Natural killer cell (primary cell): Measurements from ENCODE around the gene RMC1. TPM values are rescaled to one million over a fixed set of nuclear protein-coding genes. Genes with fewer than 3 reads are reported as not detected.
A peak's percentile ranks its signal among the peaks of the same experiment; 100 is the strongest.

Experiments used
- ATAC-seq, 3 donors: fragments of 150-1000 bp in 2 of 3; fragments of 200-7000 bp in 1 of 3; cut with Tn5 transposase; 1 replicate in 1 of 3; 2 replicates in 2 of 3; pipeline ENCODE4 v1.10.0; 2021; ENCODE audit warnings: mild to moderate bottlenecking in 2 of 3, moderate library complexity in 2 of 3
- DNase-seq, 2 donors: peaks; one replicate each; pipeline versions ENCODE4 v3.0.0 to v3.0.0-alpha.2; 2013 to 2021; ENCODE audit warnings: mixed read lengths in 1 of 2
- H3K27ac ChIP-seq: one replicate; pipeline ENCODE4 v1.5.1; 2013; ENCODE audit warnings: mild to moderate bottlenecking, low read length
- H3K27me3 ChIP-seq: one replicate; pipeline ENCODE4 v1.6.1; 2013; ENCODE audit warnings: low read length; ENCODE audit not compliant: control insufficient read depth, insufficient read depth
- H3K36me3 ChIP-seq: one replicate; pipeline ENCODE4 v1.6.1; 2013; ENCODE audit warnings: low read length; ENCODE audit not compliant: control insufficient read depth, insufficient read depth
- H3K4me1 ChIP-seq: one replicate; pipeline ENCODE4 v1.6.1; 2013; ENCODE audit warnings: low read length; ENCODE audit not compliant: control insufficient read depth, insufficient read depth
- H3K4me3 ChIP-seq: one replicate; pipeline ENCODE4 v1.5.1; 2013; ENCODE audit warnings: low read length
- H3K9me3 ChIP-seq: one replicate; pipeline ENCODE4 v1.6.1; 2013; ENCODE audit warnings: low read length; ENCODE audit not compliant: control insufficient read depth, insufficient read depth
- H3K27ac Mint-ChIP-seq, 2 donors: one replicate each; pipeline ENCODE4 v1.8.0; 2022; ENCODE audit warnings: mild to moderate bottlenecking in 2 of 2, mixed read lengths in 2 of 2, moderate library complexity in 1 of 2
- H3K27me3 Mint-ChIP-seq, 2 donors: one replicate each; pipeline ENCODE4 v1.8.0; 2022; ENCODE audit warnings: low read depth in 2 of 2, mixed read lengths in 2 of 2
- H3K36me3 Mint-ChIP-seq: one replicate; pipeline ENCODE4 v1.8.0; 2022; ENCODE audit warnings: mixed read lengths
- H3K4me1 Mint-ChIP-seq, 2 donors: one replicate each; pipeline ENCODE4 v1.8.0; 2022; ENCODE audit warnings: mixed read lengths in 2 of 2
- H3K4me3 Mint-ChIP-seq: one replicate; pipeline ENCODE4 v1.8.0; 2022; ENCODE audit warnings: mild to moderate bottlenecking, moderate library complexity, mixed read lengths
- H3K9me3 Mint-ChIP-seq, 2 donors: one replicate each; pipeline ENCODE4 v1.8.0; 2022; ENCODE audit warnings: mixed read lengths in 2 of 2
- WGBS: methylation state at CpG from one replicate; pipeline ENCODE4 v1.1.7; 2013; ENCODE audit warnings: missing lambda C conversion rate; ENCODE audit not compliant: insufficient coverage; 5-methylcytosine and 5-hydroxymethylcytosine counted together
- intact Hi-C: fragments of 100-400 bp; cut with micrococcal nuclease; formaldehyde crosslinking; loops from one replicate; pipeline ENCODE4 v1.14.2; 2022
- total RNA-seq, 4 donors: library from RNA; stranded (reverse); fragments of 120-200 nt in 1 of 4; gene quantifications; one replicate each; pipeline versions ENCODE4 v1.2.3 to v1.2.4, GENCODE V29; 2013 to 2022
- TF ChIP-seq, protein P1 (sequence below): fragments of 200-600 bp; IDR thresholded peaks from one replicate; pipeline ENCODE4 v1.8.0; 2022; ENCODE audit warnings: antibody characterized with exemption

RMC1 gene
- total RNA-seq, 3 donors from 2014 or later (not counting 1 experiment from before 2014, with no cell fraction given), result 71.1 to 84.4 (median 77.2) TPM

DNA sequence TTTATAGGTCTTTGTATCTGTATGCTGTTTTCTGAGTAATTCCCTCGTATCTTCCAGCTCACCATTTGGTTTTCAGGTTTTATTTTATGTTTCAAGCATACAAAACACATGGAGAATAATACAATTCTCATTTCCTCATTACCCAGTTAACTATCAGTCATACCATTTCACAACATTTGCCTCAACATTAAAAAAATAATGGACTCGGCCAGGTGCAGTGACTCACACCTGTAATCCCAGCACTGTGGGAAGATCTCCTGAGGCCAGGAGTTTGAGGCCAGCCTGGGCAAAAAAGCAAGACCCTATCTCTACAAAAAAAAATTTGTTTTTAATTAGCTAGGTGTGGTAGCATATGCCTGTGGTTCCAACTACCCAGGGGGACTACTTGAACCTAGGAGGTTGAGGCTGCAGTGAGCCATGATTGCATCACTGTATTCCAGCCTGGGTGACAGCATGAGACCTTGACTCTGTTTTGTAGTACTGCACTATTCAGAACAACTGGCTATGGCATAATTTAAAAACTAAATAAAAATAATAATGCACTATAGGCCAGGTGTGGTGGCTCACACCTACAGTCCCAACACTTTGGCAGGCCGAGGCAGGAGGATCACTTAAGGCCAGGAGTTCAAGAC, 62.7 kb downstream of the RMC1 start:
- Histone ChIP-seq H3K36me3 (peaks cover 61% of the 10 kb centered on the region), H3K4me1 (peaks cover 30% of the 10 kb centered on the region), H3K27me3 (no peaks in the 10 kb centered on the region), H3K9me3 (no peaks in the 10 kb centered on the region), H3K4me3 (no peak overlapping the region), H3K27ac (no peak overlapping the region)
- 97% methylated on average over 3 of the region's 3 CpGs for WGBS
- intact Hi-C loops, result loop anchor here (10.0 kb wide), 1 partner anchor 331 kb away; no protein-coding TSS in a partner anchor
- H3K36me3 Mint-ChIP-seq, result peaks cover 24% of the 10 kb centered on the region
- no peak overlapping the region for H3K4me3 Mint-ChIP-seq
- TF ChIP-seq, protein P1, sequence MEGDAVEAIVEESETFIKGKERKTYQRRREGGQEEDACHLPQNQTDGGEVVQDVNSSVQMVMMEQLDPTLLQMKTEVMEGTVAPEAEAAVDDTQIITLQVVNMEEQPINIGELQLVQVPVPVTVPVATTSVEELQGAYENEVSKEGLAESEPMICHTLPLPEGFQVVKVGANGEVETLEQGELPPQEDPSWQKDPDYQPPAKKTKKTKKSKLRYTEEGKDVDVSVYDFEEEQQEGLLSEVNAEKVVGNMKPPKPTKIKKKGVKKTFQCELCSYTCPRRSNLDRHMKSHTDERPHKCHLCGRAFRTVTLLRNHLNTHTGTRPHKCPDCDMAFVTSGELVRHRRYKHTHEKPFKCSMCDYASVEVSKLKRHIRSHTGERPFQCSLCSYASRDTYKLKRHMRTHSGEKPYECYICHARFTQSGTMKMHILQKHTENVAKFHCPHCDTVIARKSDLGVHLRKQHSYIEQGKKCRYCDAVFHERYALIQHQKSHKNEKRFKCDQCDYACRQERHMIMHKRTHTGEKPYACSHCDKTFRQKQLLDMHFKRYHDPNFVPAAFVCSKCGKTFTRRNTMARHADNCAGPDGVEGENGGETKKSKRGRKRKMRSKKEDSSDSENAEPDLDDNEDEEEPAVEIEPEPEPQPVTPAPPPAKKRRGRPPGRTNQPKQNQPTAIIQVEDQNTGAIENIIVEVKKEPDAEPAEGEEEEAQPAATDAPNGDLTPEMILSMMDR, result no peak
- DNase-seq (no peak), ATAC-seq (no peak)
- peaks cover 45 to 60% of the 10 kb centered on the region in 2 donors for H3K4me1 Mint-ChIP-seq
- no peaks in the 10 kb centered on the region for H3K27me3 Mint-ChIP-seq
- no peaks in the 10 kb centered on the region for H3K9me3 Mint-ChIP-seq
- H3K27ac Mint-ChIP-seq, result peak overlapping the region; percentile 85 to 99

DNA sequence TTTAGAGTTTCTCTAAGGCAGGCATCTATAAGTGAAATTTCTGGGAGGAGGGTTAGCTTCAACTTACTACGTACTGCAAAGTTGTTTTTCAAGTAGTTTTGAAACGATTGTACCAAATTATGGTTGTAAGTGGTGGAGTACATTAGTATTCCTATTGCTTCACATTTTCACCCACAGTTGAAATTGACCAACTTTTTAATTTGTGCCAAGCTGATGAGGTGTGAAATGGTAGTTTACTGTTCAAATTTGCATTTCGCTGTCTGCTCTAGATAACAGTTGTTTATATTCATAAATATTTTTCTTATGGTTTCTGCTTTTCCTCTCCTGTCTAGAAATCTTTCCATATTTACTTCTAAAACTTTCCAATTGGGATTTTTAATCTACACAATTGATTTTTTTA, 64.4 kb downstream of the RMC1 start:
- peaks cover 56 to 65% of the 10 kb centered on the region in 2 donors for H3K4me1 Mint-ChIP-seq
- TF ChIP-seq, protein P1, result no peak
- H3K9me3 Mint-ChIP-seq, result no peaks in the 10 kb centered on the region
- intact Hi-C loops, result loop anchor here (10.0 kb wide), 1 partner anchor 333 kb away; no protein-coding TSS in a partner anchor
- H3K36me3 Mint-ChIP-seq, result peaks cover 24% of the 10 kb centered on the region
- DNase-seq, result no peak
- Histone ChIP-seq H3K27me3 (no peaks in the 10 kb centered on the region), H3K36me3 (peaks cover 55% of the 10 kb centered on the region), H3K4me1 (peaks cover 45% of the 10 kb centered on the region), H3K9me3 (no peaks in the 10 kb centered on the region), H3K27ac (no peak overlapping the region), H3K4me3 (no peak overlapping the region)
- no peaks in the 10 kb centered on the region for H3K27me3 Mint-ChIP-seq
- no peak overlapping the region for H3K4me3 Mint-ChIP-seq
- WGBS, result 80% methylated on average over 1 of the region's 3 CpGs
- no peak for ATAC-seq
- H3K27ac Mint-ChIP-seq, result peak overlapping the region; percentile 94 to 99

DNA sequence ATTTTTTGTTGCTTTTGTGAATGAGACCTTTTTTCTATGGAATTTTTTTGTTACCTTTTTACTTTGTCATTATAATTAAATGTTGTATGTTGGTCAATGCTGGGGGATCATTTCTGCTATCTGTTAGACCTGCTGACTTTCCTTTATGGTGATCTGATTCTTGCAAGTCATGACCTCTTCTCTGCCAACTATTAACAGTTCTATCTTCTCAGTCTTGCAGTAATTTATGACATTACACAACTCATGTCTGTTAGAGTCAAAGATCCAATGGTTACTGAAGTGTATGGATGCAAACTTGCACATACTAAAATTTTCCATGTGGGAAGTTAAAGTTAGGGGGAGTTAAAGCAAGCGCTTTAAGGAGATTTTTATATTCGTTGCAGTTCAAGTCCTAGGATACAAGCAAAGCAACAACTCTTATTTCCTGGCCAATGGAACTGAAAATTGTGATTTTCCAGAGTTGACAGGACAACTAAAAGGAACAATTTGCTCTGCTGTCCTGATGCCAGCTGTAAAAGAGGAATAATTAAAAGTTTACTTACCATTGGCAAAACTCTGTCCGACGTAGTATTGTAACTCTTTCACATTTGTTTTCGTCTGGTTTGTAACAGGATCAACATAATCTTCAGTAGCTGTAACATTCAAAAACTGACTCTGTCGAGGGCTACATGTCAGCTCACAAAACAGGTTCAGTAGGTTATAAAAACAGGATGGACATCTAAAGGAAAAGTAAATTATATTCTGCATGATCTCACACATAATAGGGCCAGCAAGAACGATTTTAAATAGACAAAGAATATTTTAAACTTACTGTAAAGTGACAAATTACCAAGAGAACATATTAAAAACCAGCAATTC, 65.2 kb downstream of the RMC1 start:
- Histone ChIP-seq H3K27ac (peak overlapping the region; percentile 13), H3K27me3 (no peaks in the 10 kb centered on the region), H3K4me3 (no peak overlapping the region), H3K4me1 (peaks cover 43% of the 10 kb centered on the region), H3K36me3 (peaks cover 54% of the 10 kb centered on the region), H3K9me3 (no peaks in the 10 kb centered on the region)
- H3K27ac Mint-ChIP-seq, result peak overlapping the region; percentile 94 to 99
- H3K9me3 Mint-ChIP-seq, result no peaks in the 10 kb centered on the region
- H3K36me3 Mint-ChIP-seq, result peaks cover 24% of the 10 kb centered on the region
- no peak for DNase-seq
- no peak overlapping the region for H3K4me3 Mint-ChIP-seq
- WGBS, result 91% methylated on average over 6 of the region's 7 CpGs
- ATAC-seq, result no peak
- H3K27me3 Mint-ChIP-seq, result no peaks in the 10 kb centered on the region
- intact Hi-C loops, result loop anchor here (10.0 kb wide), 1 partner anchor 334 kb away; no protein-coding TSS in a partner anchor
- TF ChIP-seq, protein P1, result no peak
- peaks cover 52 to 65% of the 10 kb centered on the region in 2 donors for H3K4me1 Mint-ChIP-seq
